GM23248 (cell line): ENCODE data around the gene FAM161A. TPM values are rescaled to one million over a fixed set of nuclear protein-coding genes. Genes with fewer than 3 reads are reported as not detected.
A peak's percentile ranks its signal among the peaks of the same experiment; 100 is the strongest.
"Not testable (repeated sequence)": the region's sequence is repeated elsewhere in the genome, so short reads cannot be mapped to it uniquely, and the experiment has no call there.

Experiments
- DNase-seq: peaks from one replicate; pipeline ENCODE4 v3.0.0-alpha.2; 2015
- H2AFZ ChIP-seq: fragments of 200-600 bp; sonication (generic); 2 replicates; pipeline ENCODE4 v1.6.1; 2016; ENCODE audit warnings: antibody characterized with exemption
- H3F3A ChIP-seq: fragments of 200-600 bp; sonication (generic); 2 replicates; pipeline ENCODE4 v1.6.1; 2016; ENCODE audit warnings: mild to moderate bottlenecking, antibody characterized with exemption, mixed run types; ENCODE audit not compliant: insufficient read depth
- H3K27ac ChIP-seq: fragments of 200-600 bp; sonication (generic); 2 replicates; pipeline ENCODE4 v1.5.1; 2016; ENCODE audit warnings: mild to moderate bottlenecking
- H3K27me3 ChIP-seq: fragments of 200-600 bp; sonication (generic); replicated peaks from 2 replicates; pipeline ENCODE4 v1.6.1; 2016; ENCODE audit warnings: mild to moderate bottlenecking; ENCODE audit not compliant: insufficient read depth
- H3K36me3 ChIP-seq: fragments of 200-600 bp; sonication (generic); 2 replicates; pipeline ENCODE4 v1.6.1; 2016; ENCODE audit warnings: low read depth, mild to moderate bottlenecking
- H3K4me1 ChIP-seq: fragments of 200-600 bp; sonication (generic); 2 replicates; pipeline ENCODE4 v1.6.1; 2016; ENCODE audit warnings: mild to moderate bottlenecking; ENCODE audit not compliant: insufficient read depth
- H3K4me2 ChIP-seq: fragments of 200-600 bp; sonication (generic); one replicate; pipeline ENCODE4 v1.6.1; 2016; ENCODE audit warnings: mild to moderate bottlenecking; ENCODE audit not compliant: unreplicated experiment
- H3K4me3 ChIP-seq: fragments of 200-600 bp; sonication (generic); 2 replicates; pipeline ENCODE4 v1.5.1; 2016; ENCODE audit warnings: mild to moderate bottlenecking
- H3K79me2 ChIP-seq: fragments of 200-600 bp; sonication (generic); 2 replicates; pipeline ENCODE4 v1.6.1; 2016; ENCODE audit warnings: mild to moderate bottlenecking; ENCODE audit not compliant: insufficient read depth
- H3K9ac ChIP-seq: fragments of 200-600 bp; sonication (generic); 2 replicates; pipeline ENCODE4 v1.6.1; 2016; ENCODE audit warnings: mild to moderate bottlenecking
- H3K9me2 ChIP-seq: fragments of 200-600 bp; sonication (generic); 2 replicates; pipeline ENCODE4 v1.6.1; 2016; ENCODE audit warnings: mixed run types, mild to moderate bottlenecking, moderate library complexity; ENCODE audit not compliant: insufficient read depth
- H3K9me3 ChIP-seq: fragments of 200-600 bp; sonication (generic); one replicate; pipeline ENCODE4 v1.6.1; 2017; ENCODE audit warnings: low read depth
- H4K20me1 ChIP-seq: fragments of 200-600 bp; sonication (generic); 2 replicates; pipeline ENCODE4 v1.6.0; 2016; ENCODE audit not compliant: insufficient read depth
- EZH2 ChIP-seq: fragments of 200-600 bp; sonication (generic); IDR thresholded peaks from 2 replicates; pipeline ENCODE4 v1.6.1; 2018; ENCODE audit warnings: antibody characterized with exemption, mild to moderate bottlenecking; ENCODE audit not compliant: insufficient read depth, poor library complexity, severe bottlenecking
- EZH2phosphoT487 ChIP-seq: fragments of 200-600 bp; sonication (generic); IDR thresholded peaks from 2 replicates; pipeline ENCODE4 v1.6.1; 2018; ENCODE audit warnings: antibody characterized with exemption, moderate library complexity, mild to moderate bottlenecking, low read depth; ENCODE audit not compliant: insufficient read depth
- WGBS, 2 experiments: methylation state at CpG; one replicate each; pipeline ENCODE4 v1.1.6; 2015 to 2017; ENCODE audit warnings: low lambda C conversion rate in 2 of 2, low coverage in 1 of 2; ENCODE audit errors: missing lambda C conversion rate in 2 of 2; 5-methylcytosine and 5-hydroxymethylcytosine counted together
- in situ Hi-C: fragments of 300-500 bp; cut with MboI; formaldehyde crosslinking; loops from 2 replicates; pipeline ENCODE4 v1.15.0; 2020
- polyA plus RNA-seq: library from polyadenylated mRNA; unstranded; fragments of >200 nt; fragmentation: Nextera tagmentation; extraction: Ambion mirVana; gene quantifications from 2 replicates; pipeline ENCODE4 v1.2.1, GENCODE V29; 2016
- total RNA-seq: library from RNA; depleted of rRNA; stranded (reverse); fragments of >200 nt; shearing (Covaris generic); gene quantifications from 2 replicates; pipeline ENCODE4 v1.2.3, GENCODE V29; 2014

The FAM161A gene
- total and polyA plus RNA-seq, 2 experiments from 2014 or later = 0.76 to 1.4 TPM

- TF ChIP-seq EZH2phosphoT487 (no peak), EZH2 (no peak)
- H3K9ac ChIP-seq = peak overlapping the region; percentile 81
- no peaks in the 10 kb centered on the region for H3K36me3 ChIP-seq
- DNase-seq = peak; percentile 80
- in situ Hi-C loops = no loop called here
- peaks cover 10% of the 10 kb centered on the region for H3F3A ChIP-seq
- H3K9me2 ChIP-seq = no peaks in the 10 kb centered on the region
- H3K27me3 ChIP-seq = no peaks in the 10 kb centered on the region
- H3K4me3 ChIP-seq = peak overlapping the region; percentile 91
- peak overlapping the region; percentile 64 for H3K27ac ChIP-seq
- no peaks in the 10 kb centered on the region for H3K79me2 ChIP-seq
- H3K4me2 ChIP-seq = peak overlapping the region; percentile 98
- WGBS, 2 experiments = 27 to 29% methylated on average over 26 of the region's 26 CpGs
- 0 out of 2 replicates have a peak, but pooled peaks cover 3% of the 10 kb centered on the region for H3K4me1 ChIP-seq
- no peaks in the 10 kb centered on the region for H3K9me3 ChIP-seq
- peak overlapping the region; percentile 98 for H2AFZ ChIP-seq
- H4K20me1 ChIP-seq = no peaks in the 10 kb centered on the region
Measured at GRCh38 chr2:61853086-61853846, 594 bp downstream of the FAM161A start.

- H3K9me3 ChIP-seq = not testable (repeated sequence)
Measured at GRCh38 chr2:61851270-61851669, 2.6 kb downstream of the FAM161A start.

GRCh38 chr2:61845320-61845719, 8.5 kb downstream of the FAM161A start:
- in situ Hi-C loops = no loop called here
- Histone ChIP-seq H3K9ac (no peak overlapping the region), H3K4me3 (no peak overlapping the region), H3K9me2 (no peaks in the 10 kb centered on the region), H3K4me2 (no peak overlapping the region), H3K27ac (no peak overlapping the region), H3F3A (no peaks in the 10 kb centered on the region), H3K4me1 (no peaks in the 10 kb centered on the region), H2AFZ (no peak overlapping the region), H3K27me3 (no peaks in the 10 kb centered on the region), H3K36me3 (no peaks in the 10 kb centered on the region), H4K20me1 (no peaks in the 10 kb centered on the region), H3K9me3 (no peaks in the 10 kb centered on the region), H3K79me2 (no peaks in the 10 kb centered on the region)
- WGBS, 2 experiments = 86 to 92% methylated on average over 3 of the region's 3 CpGs
- DNase-seq = no peak
- TF ChIP-seq EZH2 (no peak), EZH2phosphoT487 (no peak)

More at GRCh38 chr2:61851270-61851669, 2.6 kb downstream of the FAM161A start:
- WGBS, 2 experiments = 97% methylated on average over 10 of the region's 10 CpGs
- H3K9ac ChIP-seq, H3K27ac ChIP-seq, H3K4me3 ChIP-seq, DNase-seq, H3K4me1 ChIP-seq, H3K36me3 ChIP-seq, H4K20me1 ChIP-seq, H3K9me2 ChIP-seq, H3K79me2 ChIP-seq, H3K4me2 ChIP-seq, H3K27me3 ChIP-seq, in situ Hi-C loops, H3F3A ChIP-seq, H2AFZ ChIP-seq: not testable (repeated sequence)

- Histone ChIP-seq H3K4me3 (no peak overlapping the region), H3K9me3 (no peaks in the 10 kb centered on the region), H3K36me3 (no peaks in the 10 kb centered on the region), H3K79me2 (no peaks in the 10 kb centered on the region), H3K27ac (no peak overlapping the region), H3K4me2 (no peak overlapping the region), H3K9ac (no peak overlapping the region), H3K9me2 (no peaks in the 10 kb centered on the region), H2AFZ (no peak overlapping the region), H3F3A (no peaks in the 10 kb centered on the region), H3K4me1 (no peaks in the 10 kb centered on the region), H3K27me3 (no peaks in the 10 kb centered on the region), H4K20me1 (no peaks in the 10 kb centered on the region)
- peak; percentile 2 for DNase-seq
- in situ Hi-C loops = no loop called here
- TF ChIP-seq EZH2phosphoT487 (no peak), EZH2 (no peak)
- WGBS, 2 experiments = 88 to 89% methylated on average over 3 of the region's 3 CpGs
Measured at GRCh38 chr2:61841286-61841685, 12.6 kb downstream of the FAM161A start.

DNA sequence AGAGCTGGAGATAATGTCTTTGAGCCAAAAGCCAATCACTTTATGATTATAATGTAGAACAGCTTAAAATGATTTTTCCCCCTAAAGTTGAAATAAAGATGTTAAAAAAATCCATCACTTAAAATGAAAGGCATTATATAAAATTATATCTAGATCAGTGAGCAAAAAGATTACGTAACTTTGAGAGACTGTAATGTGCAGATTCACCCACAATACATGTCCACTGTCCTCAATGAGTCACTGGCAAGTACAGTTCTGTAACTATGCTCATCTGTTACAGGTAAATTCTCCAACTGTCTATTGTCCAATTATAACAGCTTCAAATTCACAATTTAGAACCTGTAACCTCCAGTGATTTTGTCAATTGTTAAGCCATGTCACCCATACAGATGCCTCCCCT, 19.0 kb downstream of the FAM161A start:
- 38 to 56% methylated on average over 1 of the region's 1 CpG for WGBS, 2 experiments
- no peaks in the 10 kb centered on the region for H3K79me2 ChIP-seq
- in situ Hi-C loops = no loop called here
- no peaks in the 10 kb centered on the region for H3K9me3 ChIP-seq
- no peak overlapping the region for H2AFZ ChIP-seq
- no peak overlapping the region for H3K27ac ChIP-seq
- no peaks in the 10 kb centered on the region for H4K20me1 ChIP-seq
- DNase-seq = peak; percentile 52
- no peak overlapping the region for H3K4me3 ChIP-seq
- no peaks in the 10 kb centered on the region for H3K36me3 ChIP-seq
- H3K27me3 ChIP-seq = no peaks in the 10 kb centered on the region
- H3K4me2 ChIP-seq = no peak overlapping the region
- no peaks in the 10 kb centered on the region for H3K9me2 ChIP-seq
- no peaks in the 10 kb centered on the region for H3K4me1 ChIP-seq
- H3F3A ChIP-seq = no peaks in the 10 kb centered on the region
- TF ChIP-seq EZH2phosphoT487 (no peak), EZH2 (no peak)
- no peak overlapping the region for H3K9ac ChIP-seq
